CD4-positive, alpha-beta T cell treated with Interleukin-15 for 4 hours (primary cell): Measurements from ENCODE around the gene MCM3AP.
A peak's percentile ranks its signal among the peaks of the same experiment; 100 is the strongest.

ENCODE experiments used
- DNase-seq: peaks from one replicate; pipeline ENCODE4 v3.0.0-alpha.2; 2020; ENCODE audit warnings: low spot score

The MCM3AP gene

GRCh38 chr21:46269466-46269865, 15.9 kb downstream of the MCM3AP start:
- no peak for DNase-seq

GRCh38 chr21:46268371-46268770, 17.0 kb downstream of the MCM3AP start:
- DNase-seq: no peak

GRCh38 chr21:46266946-46267345, 18.5 kb downstream of the MCM3AP start:
- no peak for DNase-seq

- DNase-seq: no peak
These were observed 19.5 kb downstream of the MCM3AP start for GRCh38 chr21:46265736-46266525.

- DNase-seq: no peak
These were observed 20.7 kb downstream of the MCM3AP start for GRCh38 chr21:46264690-46265144.

- DNase-seq: no peak
These were observed 21.2 kb downstream of the MCM3AP start for GRCh38 chr21:46264046-46264689.

GRCh38 chr21:46256501-46256994, 28.9 kb downstream of the MCM3AP start:
- DNase-seq: no peak

- no peak for DNase-seq
These were observed 29.6 kb downstream of the MCM3AP start for GRCh38 chr21:46255758-46256337.

GRCh38 chr21:46255166-46255565, 30.2 kb downstream of the MCM3AP start:
- no peak for DNase-seq

- no peak for DNase-seq
These were observed 31.0 kb downstream of the MCM3AP start for GRCh38 chr21:46254208-46254975.

- peak; percentile 30 for DNase-seq
These were observed 31.7 kb downstream of the MCM3AP start for GRCh38 chr21:46253610-46254124.

GRCh38 chr21:46252840-46253239, 32.6 kb downstream of the MCM3AP start:
- DNase-seq: no peak

- no peak for DNase-seq
These were observed 35.2 kb downstream of the MCM3AP start for GRCh38 chr21:46250146-46250725.

- no peak for DNase-seq
These were observed 36.6 kb downstream of the MCM3AP start for GRCh38 chr21:46248827-46249226.

GRCh38 chr21:46248422-46248782, 37.0 kb downstream of the MCM3AP start:
- DNase-seq: no peak

- no peak for DNase-seq
These were observed 37.6 kb downstream of the MCM3AP start for GRCh38 chr21:46247699-46248421.

GRCh38 chr21:46246345-46246744, 39.1 kb downstream of the MCM3AP start:
- DNase-seq: no peak

GRCh38 chr21:46245213-46245915, 40.0 kb downstream of the MCM3AP start:
- DNase-seq: no peak

GRCh38 chr21:46244602-46245001, 40.8 kb downstream of the MCM3AP start:
- no peak for DNase-seq

GRCh38 chr21:46243960-46244361, 41.5 kb downstream of the MCM3AP start:
- DNase-seq: no peak
